GM23338 (cell line): ENCODE data around the gene TPRG1. TPM values are rescaled to one million over a fixed set of nuclear protein-coding genes. Genes with fewer than 3 reads are reported as not detected.

Experiments used
- ATAC-seq: fragments of 200-7000 bp; cut with Tn5 transposase; 3 replicates; pipeline ENCODE4 v1.9.1; 2020
- DNase-seq: peaks from one replicate; pipeline ENCODE4 v3.0.0-alpha.2; 2015; ENCODE audit warnings: low spot score
- H2AFZ ChIP-seq: fragments of 200-600 bp; sonication (generic); 2 replicates; pipeline ENCODE4 v1.8.0; 2016; ENCODE audit warnings: antibody characterized with exemption, mild to moderate bottlenecking, moderate library complexity
- H3F3A ChIP-seq: fragments of 200-600 bp; sonication (generic); replicated peaks from 2 replicates; pipeline ENCODE4 v1.8.0; 2017; ENCODE audit warnings: antibody characterized with exemption, mixed run types, low read depth
- H3K27ac ChIP-seq: fragments of 200-600 bp; sonication (generic); 2 replicates; pipeline ENCODE4 v1.6.1; 2016; ENCODE audit warnings: low read depth
- H3K27me3 ChIP-seq: fragments of 200-600 bp; sonication (generic); 2 replicates; pipeline ENCODE4 v1.8.0; 2016; ENCODE audit warnings: mild to moderate bottlenecking, mixed run types, moderate library complexity; ENCODE audit not compliant: insufficient read depth
- H3K36me3 ChIP-seq: fragments of 200-600 bp; sonication (generic); 2 replicates; pipeline ENCODE4 v1.8.0; 2016; ENCODE audit warnings: mild to moderate bottlenecking; ENCODE audit not compliant: insufficient read depth
- H3K4me1 ChIP-seq: fragments of 200-600 bp; sonication (generic); 2 replicates; pipeline ENCODE4 v1.8.0; 2016; ENCODE audit warnings: mild to moderate bottlenecking, moderate library complexity; ENCODE audit not compliant: insufficient read depth
- H3K4me2 ChIP-seq: fragments of 200-600 bp; sonication (generic); 2 replicates; pipeline ENCODE4 v1.7.1; 2017; ENCODE audit warnings: mixed run types
- H3K4me3 ChIP-seq: fragments of 200-600 bp; sonication (generic); 2 replicates; pipeline ENCODE4 v1.6.1; 2016; ENCODE audit warnings: mixed run types
- H3K79me2 ChIP-seq: fragments of 200-600 bp; sonication (generic); replicated peaks from 2 replicates; pipeline ENCODE4 v1.8.0; 2017; ENCODE audit warnings: mild to moderate bottlenecking; ENCODE audit not compliant: insufficient read depth
- H3K9me2 ChIP-seq: fragments of 200-600 bp; sonication (generic); 2 replicates; pipeline ENCODE4 v1.8.0; 2017; ENCODE audit not compliant: insufficient read depth
- H4K20me1 ChIP-seq: fragments of 200-600 bp; sonication (generic); replicated peaks from 2 replicates; pipeline ENCODE4 v1.8.0; 2017; ENCODE audit warnings: mild to moderate bottlenecking; ENCODE audit not compliant: insufficient read depth
- H3K27ac Mint-ChIP-seq: 2 replicates; pipeline ENCODE4 v1.8.0; 2020; ENCODE audit warnings: inconsistent platforms, mild to moderate bottlenecking, moderate library complexity, mixed read lengths
- H3K27me3 Mint-ChIP-seq: 3 replicates; pipeline ENCODE4 v1.8.0; 2022; ENCODE audit warnings: low read depth, mild to moderate bottlenecking, moderate library complexity, mixed read lengths, inconsistent platforms; ENCODE audit not compliant: insufficient read depth, poor library complexity
- H3K36me3 Mint-ChIP-seq: 3 replicates; pipeline ENCODE4 v1.8.0; 2021; ENCODE audit warnings: low read depth, mild to moderate bottlenecking, inconsistent platforms, moderate library complexity, mixed read lengths
- H3K4me1 Mint-ChIP-seq: 3 replicates; pipeline ENCODE4 v1.8.0; 2020; ENCODE audit warnings: mild to moderate bottlenecking, inconsistent platforms, mixed read lengths
- H3K4me3 Mint-ChIP-seq: 3 replicates; pipeline ENCODE4 v1.8.0; 2021; ENCODE audit warnings: moderate library complexity, mild to moderate bottlenecking, inconsistent platforms, mixed read lengths
- H3K9me3 Mint-ChIP-seq: 3 replicates; pipeline ENCODE4 v1.8.0; 2020; ENCODE audit warnings: moderate library complexity, mild to moderate bottlenecking, inconsistent platforms, mixed read lengths
- EZH2phosphoT487 ChIP-seq: fragments of 200-600 bp; sonication (generic); IDR thresholded peaks from one replicate; pipeline ENCODE4 v1.8.1; 2018; ENCODE audit warnings: antibody characterized with exemption; ENCODE audit not compliant: unreplicated experiment
- JUNB ChIP-seq: IDR thresholded peaks from one replicate; pipeline ENCODE4 v1.6.1; 2016; ENCODE audit warnings: antibody characterized with exemption; ENCODE audit not compliant: unreplicated experiment
- NANOG ChIP-seq: IDR thresholded peaks from 2 replicates; pipeline ENCODE4 v1.6.1; 2016; ENCODE audit warnings: antibody characterized with exemption, borderline replicate concordance
- POLR2AphosphoS5 ChIP-seq: IDR thresholded peaks from 2 replicates; pipeline ENCODE4 v1.6.1; 2016; ENCODE audit warnings: antibody characterized with exemption, low read depth
- ZNF114 ChIP-seq: fragments of 250-450 bp; sonication (Bioruptor Pico); IDR thresholded peaks from 2 replicates; pipeline ENCODE4 v1.5.0; 2020; ENCODE audit warnings: mild to moderate bottlenecking, moderate library complexity
- polyA plus RNA-seq: library from polyadenylated mRNA; unstranded; fragments of >200 nt; fragmentation: Nextera tagmentation; extraction: Ambion mirVana; gene quantifications from 2 replicates; pipeline ENCODE4 v1.2.1, GENCODE V29; 2016
- total RNA-seq: library from RNA; depleted of rRNA; stranded (reverse); fragments of >200 nt; shearing (Covaris generic); gene quantifications from 2 replicates; pipeline ENCODE4 v1.2.3, GENCODE V29; 2014
- TF ChIP-seq, protein P1 (sequence below): IDR thresholded peaks from one replicate; pipeline ENCODE4 v1.6.1; 2018; ENCODE audit warnings: antibody characterized with exemption; ENCODE audit not compliant: unreplicated experiment
- TF ChIP-seq, protein P2 (sequence below): IDR thresholded peaks from 2 replicates; pipeline ENCODE4 v1.6.1; 2016; ENCODE audit warnings: antibody characterized with exemption

Gene TPRG1
- total and polyA plus RNA-seq, 2 experiments from 2014 or later = 0.74 to 1.7 TPM

DNA sequence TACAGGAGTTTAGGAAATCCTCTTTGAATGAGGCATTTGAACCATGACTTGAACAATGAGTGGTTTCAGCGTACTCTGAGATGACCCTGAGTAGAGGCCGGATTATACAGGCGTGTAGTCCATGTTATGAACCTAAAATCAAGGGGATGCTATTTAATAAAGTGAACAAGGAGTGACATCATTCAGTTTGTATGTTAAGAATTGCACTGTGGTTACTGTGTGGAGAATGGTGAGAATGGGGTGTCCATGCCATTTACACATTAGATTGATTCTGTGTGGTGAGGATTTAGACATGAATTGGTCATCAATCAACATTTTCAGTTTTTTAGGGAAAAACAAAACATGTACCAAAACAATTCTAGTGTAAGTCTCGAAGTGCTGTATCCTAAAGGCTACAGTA is 65.8 kb downstream of the TPRG1 start:
- no peak overlapping the region for H3K27ac Mint-ChIP-seq
- H3K9me3 Mint-ChIP-seq = no peaks in the 10 kb centered on the region; the same call in 1 of the 3 replicates
- Histone ChIP-seq H4K20me1 (no peaks in the 10 kb centered on the region), H3K27ac (no peak overlapping the region), H2AFZ (no peak overlapping the region), H3K36me3 (peaks cover 7% of the 10 kb centered on the region; the same call in 1 of the 2 replicates), H3K9me2 (peaks cover 5% of the 10 kb centered on the region; the same call in 1 of the 2 replicates), H3K4me2 (no peak overlapping the region), H3K4me1 (no peaks in the 10 kb centered on the region), H3F3A (no peaks in the 10 kb centered on the region), H3K79me2 (no peaks in the 10 kb centered on the region), H3K4me3 (no peak overlapping the region), H3K27me3 (no peaks in the 10 kb centered on the region)
- H3K4me1 Mint-ChIP-seq = no peaks in the 10 kb centered on the region
- DNase-seq (no peak), ATAC-seq (no peak)
- H3K36me3 Mint-ChIP-seq = no peaks in the 10 kb centered on the region
- H3K27me3 Mint-ChIP-seq = no peaks in the 10 kb centered on the region
- H3K4me3 Mint-ChIP-seq = no peak overlapping the region
- TF ChIP-seq, protein P1, sequence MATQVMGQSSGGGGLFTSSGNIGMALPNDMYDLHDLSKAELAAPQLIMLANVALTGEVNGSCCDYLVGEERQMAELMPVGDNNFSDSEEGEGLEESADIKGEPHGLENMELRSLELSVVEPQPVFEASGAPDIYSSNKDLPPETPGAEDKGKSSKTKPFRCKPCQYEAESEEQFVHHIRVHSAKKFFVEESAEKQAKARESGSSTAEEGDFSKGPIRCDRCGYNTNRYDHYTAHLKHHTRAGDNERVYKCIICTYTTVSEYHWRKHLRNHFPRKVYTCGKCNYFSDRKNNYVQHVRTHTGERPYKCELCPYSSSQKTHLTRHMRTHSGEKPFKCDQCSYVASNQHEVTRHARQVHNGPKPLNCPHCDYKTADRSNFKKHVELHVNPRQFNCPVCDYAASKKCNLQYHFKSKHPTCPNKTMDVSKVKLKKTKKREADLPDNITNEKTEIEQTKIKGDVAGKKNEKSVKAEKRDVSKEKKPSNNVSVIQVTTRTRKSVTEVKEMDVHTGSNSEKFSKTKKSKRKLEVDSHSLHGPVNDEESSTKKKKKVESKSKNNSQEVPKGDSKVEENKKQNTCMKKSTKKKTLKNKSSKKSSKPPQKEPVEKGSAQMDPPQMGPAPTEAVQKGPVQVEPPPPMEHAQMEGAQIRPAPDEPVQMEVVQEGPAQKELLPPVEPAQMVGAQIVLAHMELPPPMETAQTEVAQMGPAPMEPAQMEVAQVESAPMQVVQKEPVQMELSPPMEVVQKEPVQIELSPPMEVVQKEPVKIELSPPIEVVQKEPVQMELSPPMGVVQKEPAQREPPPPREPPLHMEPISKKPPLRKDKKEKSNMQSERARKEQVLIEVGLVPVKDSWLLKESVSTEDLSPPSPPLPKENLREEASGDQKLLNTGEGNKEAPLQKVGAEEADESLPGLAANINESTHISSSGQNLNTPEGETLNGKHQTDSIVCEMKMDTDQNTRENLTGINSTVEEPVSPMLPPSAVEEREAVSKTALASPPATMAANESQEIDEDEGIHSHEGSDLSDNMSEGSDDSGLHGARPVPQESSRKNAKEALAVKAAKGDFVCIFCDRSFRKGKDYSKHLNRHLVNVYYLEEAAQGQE = no peak
- TF ChIP-seq, protein P2, sequence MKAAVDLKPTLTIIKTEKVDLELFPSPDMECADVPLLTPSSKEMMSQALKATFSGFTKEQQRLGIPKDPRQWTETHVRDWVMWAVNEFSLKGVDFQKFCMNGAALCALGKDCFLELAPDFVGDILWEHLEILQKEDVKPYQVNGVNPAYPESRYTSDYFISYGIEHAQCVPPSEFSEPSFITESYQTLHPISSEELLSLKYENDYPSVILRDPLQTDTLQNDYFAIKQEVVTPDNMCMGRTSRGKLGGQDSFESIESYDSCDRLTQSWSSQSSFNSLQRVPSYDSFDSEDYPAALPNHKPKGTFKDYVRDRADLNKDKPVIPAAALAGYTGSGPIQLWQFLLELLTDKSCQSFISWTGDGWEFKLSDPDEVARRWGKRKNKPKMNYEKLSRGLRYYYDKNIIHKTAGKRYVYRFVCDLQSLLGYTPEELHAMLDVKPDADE = no peak
- TF ChIP-seq NANOG (no peak), EZH2phosphoT487 (no peak), POLR2AphosphoS5 (no peak), JUNB (no peak)

DNA sequence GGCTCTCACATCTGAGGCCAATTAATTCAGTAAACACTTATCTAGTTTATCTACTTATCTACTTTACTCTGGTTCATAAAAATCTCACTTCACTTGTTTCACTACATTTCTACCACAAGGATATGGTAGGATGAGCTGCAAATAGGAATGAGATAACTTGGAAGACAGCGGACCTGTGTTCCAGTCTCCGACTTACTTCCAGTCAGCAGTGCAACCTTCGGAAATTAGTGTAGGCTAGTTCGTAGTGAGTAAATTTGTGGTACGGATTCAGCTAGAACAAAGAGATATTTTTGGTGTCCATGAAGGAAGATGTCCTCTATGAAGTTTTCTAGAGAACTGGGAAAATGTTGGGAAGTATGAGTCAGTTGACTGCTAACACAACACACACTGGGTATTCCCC is 66.3 kb downstream of the TPRG1 start:
- Histone ChIP-seq H3K27me3 (no peaks in the 10 kb centered on the region), H3K4me3 (no peak overlapping the region), H4K20me1 (no peaks in the 10 kb centered on the region), H2AFZ (no peak overlapping the region), H3F3A (no peaks in the 10 kb centered on the region), H3K4me2 (no peak overlapping the region), H3K79me2 (no peaks in the 10 kb centered on the region), H3K27ac (no peak overlapping the region), H3K36me3 (peaks cover 7% of the 10 kb centered on the region; the same call in 1 of the 2 replicates), H3K4me1 (no peaks in the 10 kb centered on the region), H3K9me2 (peaks cover 5% of the 10 kb centered on the region; the same call in 1 of the 2 replicates)
- DNase-seq (no peak), ATAC-seq (no peak)
- Mint-ChIP-seq H3K36me3 (no peaks in the 10 kb centered on the region), H3K9me3 (peaks cover 2% of the 10 kb centered on the region; the same call in 2 of the 3 replicates), H3K27ac (no peak overlapping the region), H3K27me3 (no peaks in the 10 kb centered on the region), H3K4me3 (no peak overlapping the region), H3K4me1 (no peaks in the 10 kb centered on the region)
- TF ChIP-seq EZH2phosphoT487 (no peak), ZNF114 (CRISPR knock-in tag) (no peak)
- TF ChIP-seq, protein P1 = no peak
